ENCODE data around the gene TPP1.

TPP1 gene

GRCh38 chr11:6622261-6623171 is 3.3 kb upstream of the TPP1 start:
- Histone ChIP-seq H3K9me3 (ENCODE audit: control insufficient read depth, low read length) (no peaks in the 10 kb centered on the region), H3K36me3 (ENCODE audit: control insufficient read depth, insufficient read depth, low read length) (no peaks in the 10 kb centered on the region), H3K9ac (ENCODE audit: low read length) (no peak overlapping the region), H3K4me3 (ENCODE audit: low read length) (no peak overlapping the region), H3K4me1 (ENCODE audit: control insufficient read depth, insufficient read depth, low read length) (peaks cover 22% of the 10 kb centered on the region), H3K27me3 (ENCODE audit: control insufficient read depth, insufficient read depth, low read length) (no peaks in the 10 kb centered on the region)

GRCh38 chr11:6621711-6622211 is 2.5 kb upstream of the TPP1 start:
- peaks cover under 1% of the 10 kb centered on the region for H3K36me3 ChIP-seq (ENCODE audit: control insufficient read depth, insufficient read depth, low read length)

GRCh38 chr11:6620636-6621035 is 1.4 kb upstream of the TPP1 start:
- no peak overlapping the region for H3K4me3 ChIP-seq (ENCODE audit: low read length)
- no peaks in the 10 kb centered on the region for H3K9me3 ChIP-seq (ENCODE audit: control insufficient read depth, low read length)
- H3K4me1 ChIP-seq (ENCODE audit: control insufficient read depth, insufficient read depth, low read length) = peaks cover 25% of the 10 kb centered on the region
- H3K27me3 ChIP-seq (ENCODE audit: control insufficient read depth, insufficient read depth, low read length) = no peaks in the 10 kb centered on the region
- no peak overlapping the region for H3K9ac ChIP-seq (ENCODE audit: low read length)
- H3K36me3 ChIP-seq (ENCODE audit: control insufficient read depth, insufficient read depth, low read length) = peaks cover 5% of the 10 kb centered on the region

More at GRCh38 chr11:6621711-6622211, 2.5 kb upstream of the TPP1 start:
- Histone ChIP-seq H3K27me3 (ENCODE audit: control insufficient read depth, insufficient read depth, low read length) (no peaks in the 10 kb centered on the region), H3K4me3 (ENCODE audit: low read length) (no peak overlapping the region), H3K4me1 (ENCODE audit: control insufficient read depth, insufficient read depth, low read length) (peaks cover 25% of the 10 kb centered on the region), H3K9me3 (ENCODE audit: control insufficient read depth, low read length) (no peaks in the 10 kb centered on the region), H3K9ac (ENCODE audit: low read length) (no peak overlapping the region)

- Histone ChIP-seq H3K4me3 (ENCODE audit: low read length) (peak overlapping the region; percentile 100), H3K4me1 (ENCODE audit: control insufficient read depth, insufficient read depth, low read length) (peaks cover 27% of the 10 kb centered on the region), H3K27me3 (ENCODE audit: control insufficient read depth, insufficient read depth, low read length) (no peaks in the 10 kb centered on the region), H3K9me3 (ENCODE audit: control insufficient read depth, low read length) (no peaks in the 10 kb centered on the region), H3K9ac (ENCODE audit: low read length) (peak overlapping the region; percentile 98), H3K36me3 (ENCODE audit: control insufficient read depth, insufficient read depth, low read length) (peaks cover 15% of the 10 kb centered on the region)
Measured at GRCh38 chr11:6618117-6619003, 862 bp downstream of the TPP1 start.

GRCh38 chr11:6617315-6617781 is 1.9 kb downstream of the TPP1 start:
- H3K4me3 ChIP-seq (ENCODE audit: low read length) = no peak overlapping the region
- H3K9ac ChIP-seq (ENCODE audit: low read length) = no peak overlapping the region
- H3K27me3 ChIP-seq (ENCODE audit: control insufficient read depth, insufficient read depth, low read length) = no peaks in the 10 kb centered on the region
- H3K4me1 ChIP-seq (ENCODE audit: control insufficient read depth, insufficient read depth, low read length) = peaks cover 33% of the 10 kb centered on the region
- H3K36me3 ChIP-seq (ENCODE audit: control insufficient read depth, insufficient read depth, low read length) = peaks cover 15% of the 10 kb centered on the region
- no peaks in the 10 kb centered on the region for H3K9me3 ChIP-seq (ENCODE audit: control insufficient read depth, low read length)

GRCh38 chr11:6616596-6617250 is 2.5 kb downstream of the TPP1 start:
- no peak overlapping the region for H3K4me3 ChIP-seq (ENCODE audit: low read length)
- H3K4me1 ChIP-seq (ENCODE audit: control insufficient read depth, insufficient read depth, low read length) = peaks cover 33% of the 10 kb centered on the region
- no peak overlapping the region for H3K9ac ChIP-seq (ENCODE audit: low read length)
- peaks cover 15% of the 10 kb centered on the region for H3K36me3 ChIP-seq (ENCODE audit: control insufficient read depth, insufficient read depth, low read length)
- H3K9me3 ChIP-seq (ENCODE audit: control insufficient read depth, low read length) = no peaks in the 10 kb centered on the region
- no peaks in the 10 kb centered on the region for H3K27me3 ChIP-seq (ENCODE audit: control insufficient read depth, insufficient read depth, low read length)

GRCh38 chr11:6615882-6616585 is 3.2 kb downstream of the TPP1 start:
- Histone ChIP-seq H3K27me3 (ENCODE audit: control insufficient read depth, insufficient read depth, low read length) (no peaks in the 10 kb centered on the region), H3K4me3 (ENCODE audit: low read length) (no peak overlapping the region), H3K36me3 (ENCODE audit: control insufficient read depth, insufficient read depth, low read length) (peaks cover 15% of the 10 kb centered on the region), H3K4me1 (ENCODE audit: control insufficient read depth, insufficient read depth, low read length) (peaks cover 38% of the 10 kb centered on the region), H3K9me3 (ENCODE audit: control insufficient read depth, low read length) (no peaks in the 10 kb centered on the region), H3K9ac (ENCODE audit: low read length) (no peak overlapping the region)

- peaks cover 25% of the 10 kb centered on the region for H3K36me3 ChIP-seq (ENCODE audit: control insufficient read depth, insufficient read depth, low read length)
- H3K9ac ChIP-seq (ENCODE audit: low read length) = no peak overlapping the region
Measured at GRCh38 chr11:6615046-6615445, 4.2 kb downstream of the TPP1 start.

GRCh38 chr11:6614446-6614845 is 4.8 kb downstream of the TPP1 start:
- Histone ChIP-seq H3K36me3 (ENCODE audit: control insufficient read depth, insufficient read depth, low read length) (peaks cover 29% of the 10 kb centered on the region), H3K9ac (ENCODE audit: low read length) (no peak overlapping the region)

More at GRCh38 chr11:6615046-6615445, 4.2 kb downstream of the TPP1 start:
- no peak overlapping the region for H3K4me3 ChIP-seq (ENCODE audit: low read length)
- H3K27me3 ChIP-seq (ENCODE audit: control insufficient read depth, insufficient read depth, low read length) = no peaks in the 10 kb centered on the region
- H3K4me1 ChIP-seq (ENCODE audit: control insufficient read depth, insufficient read depth, low read length) = peaks cover 41% of the 10 kb centered on the region
- no peaks in the 10 kb centered on the region for H3K9me3 ChIP-seq (ENCODE audit: control insufficient read depth, low read length)

GRCh38 chr11:6613496-6613895 is 5.7 kb downstream of the TPP1 start:
- peak overlapping the region; percentile 92 for H3K9ac ChIP-seq (ENCODE audit: low read length)
- H3K4me3 ChIP-seq (ENCODE audit: low read length) = peak overlapping the region; percentile 34
- H3K4me1 ChIP-seq (ENCODE audit: control insufficient read depth, insufficient read depth, low read length) = peaks cover 37% of the 10 kb centered on the region
- H3K9me3 ChIP-seq (ENCODE audit: control insufficient read depth, low read length) = no peaks in the 10 kb centered on the region
- H3K36me3 ChIP-seq (ENCODE audit: control insufficient read depth, insufficient read depth, low read length) = peaks cover 37% of the 10 kb centered on the region
- no peaks in the 10 kb centered on the region for H3K27me3 ChIP-seq (ENCODE audit: control insufficient read depth, insufficient read depth, low read length)

More at GRCh38 chr11:6614446-6614845, 4.8 kb downstream of the TPP1 start:
- H3K4me1 ChIP-seq (ENCODE audit: control insufficient read depth, insufficient read depth, low read length) = peaks cover 41% of the 10 kb centered on the region
- no peak overlapping the region for H3K4me3 ChIP-seq (ENCODE audit: low read length)
- H3K27me3 ChIP-seq (ENCODE audit: control insufficient read depth, insufficient read depth, low read length) = no peaks in the 10 kb centered on the region
- no peaks in the 10 kb centered on the region for H3K9me3 ChIP-seq (ENCODE audit: control insufficient read depth, low read length)
